Measurements from ENCODE around the gene ACOX2.
"Not testable (repeated sequence)": the region's sequence is repeated elsewhere in the genome, so short reads cannot be mapped to it uniquely, and the experiment has no call there.

ACOX2 gene

GRCh38 chr3:58528629-58529028 is 8.4 kb downstream of the ACOX2 start:
- no peak for TF ChIP-seq CTCF (IDR thresholded peaks at IDR 0.05; ENCODE audit: extremely low read depth, missing control alignments)
- DNase-seq (ENCODE audit: low spot score), result no peak

GRCh38 chr3:58527440-58527839 is 9.6 kb downstream of the ACOX2 start:
- not testable (repeated sequence) for DNase-seq (ENCODE audit: low spot score)

- DNase-seq (ENCODE audit: low spot score), result no peak
- TF ChIP-seq CTCF (IDR thresholded peaks at IDR 0.05; ENCODE audit: extremely low read depth, missing control alignments), result no peak
Observed at GRCh38 chr3:58526515-58526957, 10.5 kb downstream of the ACOX2 start.

- TF ChIP-seq CTCF (IDR thresholded peaks at IDR 0.05; ENCODE audit: extremely low read depth, missing control alignments), result no peak
- no peak for DNase-seq (ENCODE audit: low spot score)
Observed at GRCh38 chr3:58524326-58524888, 12.6 kb downstream of the ACOX2 start.

GRCh38 chr3:58522759-58523425 is 14.1 kb downstream of the ACOX2 start:
- no peak for TF ChIP-seq CTCF (IDR thresholded peaks at IDR 0.05; ENCODE audit: extremely low read depth, missing control alignments)
- DNase-seq (ENCODE audit: low spot score), result no peak

GRCh38 chr3:58521917-58522631 is 14.9 kb downstream of the ACOX2 start:
- TF ChIP-seq CTCF (IDR thresholded peaks at IDR 0.05; ENCODE audit: extremely low read depth, missing control alignments), result no peak
- DNase-seq (ENCODE audit: low spot score), result no peak

GRCh38 chr3:58521336-58521670 is 15.7 kb downstream of the ACOX2 start:
- no peak for DNase-seq (ENCODE audit: low spot score)
- TF ChIP-seq CTCF (IDR thresholded peaks at IDR 0.05; ENCODE audit: extremely low read depth, missing control alignments), result no peak
